Astrocyte of the spinal cord (primary cell): ENCODE results near the gene CNEP1R1.
A peak's percentile ranks its signal among the peaks of the same experiment; 100 is the strongest.

Experiments
- DNase-seq: peaks from one replicate; pipeline ENCODE4 v3.0.0; 2011; ENCODE audit warnings: low read depth, low spot score
- H3K4me3 ChIP-seq: 2 replicates; pipeline ENCODE4 v1.5.1; 2011; ENCODE audit warnings: low read depth, mild to moderate bottlenecking, low read length, moderate library complexity
- CTCF ChIP-seq: IDR thresholded peaks from 2 replicates; pipeline ENCODE4 v1.5.1; 2012; ENCODE audit warnings: low read depth, mild to moderate bottlenecking, low read length, inconsistent platforms
- in situ Hi-C: cut with HindIII; loops from 2 replicates; pipeline ENCODE4 v1.10.0; 2017; ENCODE audit warnings: low sequenced_read_pairs

CNEP1R1 gene

GRCh38 chr16:50015631-50016030 lies 9.4 kb upstream of the CNEP1R1 start:
- H3K4me3 ChIP-seq, result no peak overlapping the region
- DNase-seq, result no peak
- no peak for TF ChIP-seq CTCF
- in situ Hi-C loops, result no loop called here

GRCh38 chr16:50017553-50017952 lies 7.5 kb upstream of the CNEP1R1 start:
- H3K4me3 ChIP-seq, result no peak overlapping the region
- no peak for TF ChIP-seq CTCF
- DNase-seq, result no peak
- in situ Hi-C loops, result no loop called here

DNA sequence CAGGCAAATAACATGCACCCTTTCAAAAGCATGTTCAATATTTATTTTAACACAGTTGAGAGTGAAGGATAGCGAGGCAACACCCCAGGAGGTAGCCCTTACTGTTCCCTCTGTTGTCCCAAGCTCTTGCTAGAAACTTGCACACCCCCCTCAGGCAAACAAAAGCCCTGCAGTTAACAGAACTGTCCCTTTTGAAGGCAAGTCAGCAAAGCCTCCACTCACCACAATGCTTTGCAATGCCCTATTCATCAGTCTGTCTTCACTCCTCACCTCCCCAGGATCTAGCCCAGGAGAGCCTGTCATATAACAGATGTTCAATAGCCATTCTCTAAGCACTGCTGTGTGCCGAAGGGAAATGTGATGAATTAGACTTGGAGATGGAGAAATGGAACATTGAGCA lies 3.5 kb upstream of the CNEP1R1 start:
- TF ChIP-seq CTCF, result peak; percentile 32
- in situ Hi-C loops, result no loop called here
- H3K4me3 ChIP-seq, result no peak overlapping the region
- DNase-seq, result no peak

DNA sequence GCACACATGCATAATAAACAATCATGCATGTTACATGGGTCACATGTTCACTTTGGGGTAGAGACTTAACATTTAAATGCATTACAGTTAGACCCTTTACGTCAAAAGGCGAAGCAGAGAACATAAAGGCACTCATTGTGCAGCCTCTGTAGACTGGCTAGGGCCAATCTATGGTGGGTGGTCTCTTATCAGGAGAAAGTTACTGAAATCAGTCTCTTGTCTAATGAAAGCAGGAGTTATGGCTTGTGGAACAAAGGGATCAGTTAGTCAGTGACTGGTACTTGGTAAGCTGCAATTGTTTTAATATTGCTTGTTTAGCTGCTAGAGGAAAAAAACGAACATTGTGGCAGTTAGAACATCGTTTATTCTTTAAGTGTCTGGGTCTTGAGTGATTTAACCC lies 1.4 kb upstream of the CNEP1R1 start:
- no peak overlapping the region for H3K4me3 ChIP-seq
- TF ChIP-seq CTCF, result no peak
- DNase-seq, result no peak
- in situ Hi-C loops, result no loop called here

DNA sequence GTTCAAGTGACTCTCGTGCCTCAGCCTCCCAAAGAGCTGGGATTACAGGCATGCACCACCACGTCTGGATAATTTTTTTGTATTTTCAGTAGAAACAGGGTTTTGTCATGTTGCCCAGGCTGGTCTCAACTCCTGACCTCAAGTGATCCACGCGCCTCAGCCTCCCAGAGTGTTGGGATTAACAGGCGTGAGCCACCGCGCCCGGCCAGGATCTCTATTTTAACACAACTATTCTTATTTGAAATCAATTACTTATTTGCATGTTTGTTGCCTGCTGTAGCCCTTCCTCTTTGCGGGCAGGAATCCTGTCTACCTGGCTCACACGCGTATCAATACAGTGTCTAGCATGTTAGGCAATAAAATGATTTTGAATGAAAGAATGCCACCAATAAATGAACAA lies 818 bp upstream of the CNEP1R1 start:
- no peak for TF ChIP-seq CTCF
- in situ Hi-C loops, result no loop called here
- no peak for DNase-seq
- H3K4me3 ChIP-seq, result no peak overlapping the region

- TF ChIP-seq CTCF, result no peak
- in situ Hi-C loops, result no loop called here
- peak; percentile 15 for DNase-seq
- H3K4me3 ChIP-seq, result peak overlapping the region; percentile 83
Observed at GRCh38 chr16:50025537-50025931, 509 bp downstream of the CNEP1R1 start.

DNA sequence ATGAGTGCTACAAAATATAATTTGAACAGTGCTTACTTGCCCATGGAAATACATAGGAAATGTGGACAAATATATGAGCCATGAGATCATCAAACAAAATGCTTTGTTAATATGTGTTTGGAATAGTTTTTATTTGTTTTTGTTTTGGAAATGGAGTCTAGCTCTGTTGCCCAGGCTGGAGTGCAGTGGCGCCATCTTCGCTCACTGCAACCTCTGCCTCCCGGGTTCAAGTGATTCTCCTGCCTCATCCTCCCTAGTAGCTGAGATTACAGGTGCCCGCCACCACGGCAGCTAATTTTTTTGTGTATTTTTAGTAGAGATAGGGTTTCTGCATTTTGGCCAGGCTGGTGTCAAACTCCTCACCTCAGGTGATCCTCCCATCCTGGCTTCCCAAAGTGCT lies 2.8 kb downstream of the CNEP1R1 start:
- TF ChIP-seq CTCF, result no peak
- no peak overlapping the region for H3K4me3 ChIP-seq
- no peak for DNase-seq
- in situ Hi-C loops, result no loop called here
